HepG2 (cell line): Measurements from ENCODE around the gene TNFRSF6B. TPM values are rescaled to one million over a fixed set of nuclear protein-coding genes. Genes with fewer than 3 reads are reported as not detected.

Experiments used
- ATF4 ChIP-seq, 2 experiments: fragments of 450-650 bp in 1 of 2; sonication (generic) in 1 of 2; formaldehyde crosslinking; IDR thresholded peaks; 2 replicates each; pipeline versions ENCODE4 v1.5.0 to v1.8.0; 2020 to 2022; ENCODE audit warnings: mild to moderate bottlenecking in 1 of 2, missing genetic modification reagents in 1 of 2
- KAT8 ChIP-seq: IDR thresholded peaks from 2 replicates; pipeline ENCODE4 v1.6.1; 2016; ENCODE audit warnings: missing genetic modification reagents, missing compliant biosample characterization
- KMT2A ChIP-seq: sonication (generic); formaldehyde crosslinking; IDR thresholded peaks from 2 replicates; pipeline ENCODE4 v1.4.0; 2020; ENCODE audit warnings: missing genetic modification reagents
- RBAK ChIP-seq: sonication (generic); formaldehyde crosslinking; IDR thresholded peaks from 2 replicates; pipeline ENCODE4 v1.5.1; 2020; ENCODE audit warnings: mild to moderate bottlenecking, missing genetic modification reagents
- SATB2 ChIP-seq: sonication (generic); formaldehyde crosslinking; IDR thresholded peaks from 2 replicates; pipeline ENCODE4 v1.5.0; 2020; ENCODE audit warnings: missing genetic modification reagents
- ZNF124 ChIP-seq: sonication (generic); formaldehyde crosslinking; IDR thresholded peaks from 2 replicates; pipeline ENCODE4 v1.4.0; 2020; ENCODE audit warnings: missing genetic modification reagents
- ZNF263 ChIP-seq: sonication (generic); formaldehyde crosslinking; IDR thresholded peaks from 2 replicates; pipeline ENCODE4 v1.4.0; 2020; ENCODE audit warnings: missing genetic modification reagents
- ZNF605 ChIP-seq: sonication (generic); formaldehyde crosslinking; IDR thresholded peaks from 2 replicates; pipeline ENCODE4 v1.8.0; 2022; ENCODE audit warnings: mild to moderate bottlenecking, missing genetic modification reagents
- ZNF629 ChIP-seq: sonication (generic); formaldehyde crosslinking; conservative IDR thresholded peaks from 2 replicates; pipeline ENCODE4 v1.5.0; 2020; ENCODE audit warnings: missing genetic modification reagents
- ZNF660 ChIP-seq: sonication (generic); formaldehyde crosslinking; IDR thresholded peaks from 2 replicates; pipeline ENCODE4 v1.5.1; 2020; ENCODE audit warnings: mild to moderate bottlenecking, low read depth, missing genetic modification reagents, borderline replicate concordance
- polyA plus RNA-seq, 8 experiments: library from polyadenylated mRNA; depleted of rRNA in 3 of 8; stranded (reverse) in 7 of 8; unstranded in 1 of 8; fragments of >200 nt; fragmentation: Illumina TruSeq in 4 of 8; extraction: Trizol in 4 of 8; gene quantifications; 2 replicates each; pipeline versions ENCODE4 v1.2.1 to v1.2.3, GENCODE V29; 2011 to 2016; ENCODE audit warnings: low read depth in 4 of 8, missing spikeins in 1 of 8, mixed read lengths in 1 of 8; ENCODE audit not compliant: insufficient read depth in 1 of 8
- total RNA-seq, 5 experiments: library from RNA; depleted of rRNA; stranded (reverse); fragments of >200 nt; fragmentation: Illumina TruSeq; extraction: Trizol; gene quantifications; 2 replicates each; pipeline ENCODE4 v1.2.3, GENCODE V29; 2016; ENCODE audit warnings: low read depth in 1 of 5
- TF ChIP-seq, protein P1 (sequence below): sonication (generic); formaldehyde crosslinking; IDR thresholded peaks from 2 replicates; pipeline ENCODE4 v1.5.0; 2020; ENCODE audit warnings: mild to moderate bottlenecking, missing genetic modification reagents
- TF ChIP-seq, protein P2 (sequence below): sonication (generic); formaldehyde crosslinking; IDR thresholded peaks from 2 replicates; pipeline ENCODE4 v1.8.0; 2022; ENCODE audit warnings: mild to moderate bottlenecking, missing genetic modification reagents
- TF ChIP-seq, protein P3 (sequence below): IDR thresholded peaks from 2 replicates; pipeline ENCODE4 v1.6.1; 2016; ENCODE audit warnings: missing compliant biosample characterization, missing genetic modification reagents, borderline replicate concordance
- TF ChIP-seq, protein P4 (sequence below): sonication (generic); formaldehyde crosslinking; conservative IDR thresholded peaks from 2 replicates; pipeline ENCODE4 v1.4.0; 2020; ENCODE audit warnings: missing genetic modification reagents
- TF ChIP-seq, protein P5 (sequence below): sonication (generic); formaldehyde crosslinking; IDR thresholded peaks from 2 replicates; pipeline ENCODE4 v1.4.0; 2020; ENCODE audit warnings: mild to moderate bottlenecking, missing genetic modification reagents

The TNFRSF6B gene
- total and polyA plus RNA-seq, 2 of the 13 experiments (the other 11 are each of a cell fraction or from before 2014, with no cell fraction given) = 0.24 TPM; not detected in 1

DNA sequence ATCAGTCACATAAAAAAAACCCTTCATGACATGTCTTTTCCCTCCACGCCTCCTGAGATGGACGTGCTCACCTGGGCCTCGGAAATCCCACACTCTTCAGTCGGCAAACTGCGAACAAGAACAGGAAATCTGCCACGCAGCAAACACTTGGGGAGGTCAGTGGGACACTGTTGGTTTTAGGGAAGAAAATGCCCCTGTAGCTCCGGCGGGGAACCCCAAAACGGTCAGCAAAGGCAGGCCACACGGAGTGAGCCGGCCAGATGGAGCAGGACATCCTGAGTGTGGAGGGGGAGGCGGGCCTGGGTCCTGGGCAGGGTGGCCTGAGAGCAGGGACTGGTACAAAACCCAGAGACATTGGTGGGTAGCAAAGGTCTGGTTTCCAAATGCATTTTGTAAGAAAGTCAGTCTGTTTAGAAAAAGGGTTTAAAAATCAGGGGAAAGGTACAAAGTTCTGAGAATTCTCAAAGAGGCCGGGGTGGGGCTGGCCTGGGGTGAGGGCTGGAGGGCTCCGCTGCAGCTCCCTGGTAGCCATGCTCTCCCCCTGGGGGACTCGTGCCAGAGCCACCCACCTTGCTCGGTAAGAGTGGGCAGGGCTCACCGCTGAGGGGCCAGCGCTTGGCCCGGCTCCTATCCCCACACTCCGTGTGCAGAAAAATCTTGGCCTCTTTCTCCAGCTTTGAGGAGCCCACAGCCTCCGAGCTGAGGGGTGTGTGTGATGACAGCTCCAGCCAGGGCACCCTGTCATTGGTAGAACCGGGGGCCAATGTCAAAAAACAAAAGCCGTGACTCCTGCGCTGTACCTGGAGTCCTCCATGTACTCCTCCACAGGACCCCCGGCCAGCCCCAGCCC is 48.3 kb downstream of the TNFRSF6B start (continued):
- TF ChIP-seq, protein P1, sequence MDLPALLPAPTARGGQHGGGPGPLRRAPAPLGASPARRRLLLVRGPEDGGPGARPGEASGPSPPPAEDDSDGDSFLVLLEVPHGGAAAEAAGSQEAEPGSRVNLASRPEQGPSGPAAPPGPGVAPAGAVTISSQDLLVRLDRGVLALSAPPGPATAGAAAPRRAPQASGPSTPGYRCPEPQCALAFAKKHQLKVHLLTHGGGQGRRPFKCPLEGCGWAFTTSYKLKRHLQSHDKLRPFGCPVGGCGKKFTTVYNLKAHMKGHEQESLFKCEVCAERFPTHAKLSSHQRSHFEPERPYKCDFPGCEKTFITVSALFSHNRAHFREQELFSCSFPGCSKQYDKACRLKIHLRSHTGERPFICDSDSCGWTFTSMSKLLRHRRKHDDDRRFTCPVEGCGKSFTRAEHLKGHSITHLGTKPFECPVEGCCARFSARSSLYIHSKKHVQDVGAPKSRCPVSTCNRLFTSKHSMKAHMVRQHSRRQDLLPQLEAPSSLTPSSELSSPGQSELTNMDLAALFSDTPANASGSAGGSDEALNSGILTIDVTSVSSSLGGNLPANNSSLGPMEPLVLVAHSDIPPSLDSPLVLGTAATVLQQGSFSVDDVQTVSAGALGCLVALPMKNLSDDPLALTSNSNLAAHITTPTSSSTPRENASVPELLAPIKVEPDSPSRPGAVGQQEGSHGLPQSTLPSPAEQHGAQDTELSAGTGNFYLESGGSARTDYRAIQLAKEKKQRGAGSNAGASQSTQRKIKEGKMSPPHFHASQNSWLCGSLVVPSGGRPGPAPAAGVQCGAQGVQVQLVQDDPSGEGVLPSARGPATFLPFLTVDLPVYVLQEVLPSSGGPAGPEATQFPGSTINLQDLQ = no peak; the same call in 1 of the 2 replicates
- TF ChIP-seq KAT8 (CRISPR knock-in tag) = no peak
- TF ChIP-seq ZNF629 (CRISPR knock-in tag) = 0 out of 2 replicates have a peak, but pooled peaks have one; percentile 12
- no peak for TF ChIP-seq ATF4 (CRISPR knock-in tag; IDR thresholded peaks at IDR 0.05)
- TF ChIP-seq ZNF660 (CRISPR knock-in tag) = no peak
- no peak for TF ChIP-seq ZNF124 (CRISPR knock-in tag)
- TF ChIP-seq ZNF263 (CRISPR knock-in tag) = peak; percentile 85
- TF ChIP-seq, protein P2, sequence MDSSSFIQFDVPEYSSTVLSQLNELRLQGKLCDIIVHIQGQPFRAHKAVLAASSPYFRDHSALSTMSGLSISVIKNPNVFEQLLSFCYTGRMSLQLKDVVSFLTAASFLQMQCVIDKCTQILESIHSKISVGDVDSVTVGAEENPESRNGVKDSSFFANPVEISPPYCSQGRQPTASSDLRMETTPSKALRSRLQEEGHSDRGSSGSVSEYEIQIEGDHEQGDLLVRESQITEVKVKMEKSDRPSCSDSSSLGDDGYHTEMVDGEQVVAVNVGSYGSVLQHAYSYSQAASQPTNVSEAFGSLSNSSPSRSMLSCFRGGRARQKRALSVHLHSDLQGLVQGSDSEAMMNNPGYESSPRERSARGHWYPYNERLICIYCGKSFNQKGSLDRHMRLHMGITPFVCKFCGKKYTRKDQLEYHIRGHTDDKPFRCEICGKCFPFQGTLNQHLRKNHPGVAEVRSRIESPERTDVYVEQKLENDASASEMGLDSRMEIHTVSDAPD (CRISPR knock-in tag) = no peak
- TF ChIP-seq, protein P3, sequence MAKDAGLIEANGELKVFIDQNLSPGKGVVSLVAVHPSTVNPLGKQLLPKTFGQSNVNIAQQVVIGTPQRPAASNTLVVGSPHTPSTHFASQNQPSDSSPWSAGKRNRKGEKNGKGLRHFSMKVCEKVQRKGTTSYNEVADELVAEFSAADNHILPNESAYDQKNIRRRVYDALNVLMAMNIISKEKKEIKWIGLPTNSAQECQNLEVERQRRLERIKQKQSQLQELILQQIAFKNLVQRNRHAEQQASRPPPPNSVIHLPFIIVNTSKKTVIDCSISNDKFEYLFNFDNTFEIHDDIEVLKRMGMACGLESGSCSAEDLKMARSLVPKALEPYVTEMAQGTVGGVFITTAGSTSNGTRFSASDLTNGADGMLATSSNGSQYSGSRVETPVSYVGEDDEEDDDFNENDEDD (CRISPR knock-in tag) = no peak
- TF ChIP-seq, protein P4, sequence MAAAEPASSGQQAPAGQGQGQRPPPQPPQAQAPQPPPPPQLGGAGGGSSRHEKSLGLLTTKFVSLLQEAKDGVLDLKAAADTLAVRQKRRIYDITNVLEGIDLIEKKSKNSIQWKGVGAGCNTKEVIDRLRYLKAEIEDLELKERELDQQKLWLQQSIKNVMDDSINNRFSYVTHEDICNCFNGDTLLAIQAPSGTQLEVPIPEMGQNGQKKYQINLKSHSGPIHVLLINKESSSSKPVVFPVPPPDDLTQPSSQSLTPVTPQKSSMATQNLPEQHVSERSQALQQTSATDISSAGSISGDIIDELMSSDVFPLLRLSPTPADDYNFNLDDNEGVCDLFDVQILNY (CRISPR knock-in tag) = no peak
- peak; percentile 40; the same call in 1 of the 2 replicates for TF ChIP-seq KMT2A (CRISPR knock-in tag)
- no peak for TF ChIP-seq ZNF605 (CRISPR knock-in tag)
- TF ChIP-seq, protein P5, sequence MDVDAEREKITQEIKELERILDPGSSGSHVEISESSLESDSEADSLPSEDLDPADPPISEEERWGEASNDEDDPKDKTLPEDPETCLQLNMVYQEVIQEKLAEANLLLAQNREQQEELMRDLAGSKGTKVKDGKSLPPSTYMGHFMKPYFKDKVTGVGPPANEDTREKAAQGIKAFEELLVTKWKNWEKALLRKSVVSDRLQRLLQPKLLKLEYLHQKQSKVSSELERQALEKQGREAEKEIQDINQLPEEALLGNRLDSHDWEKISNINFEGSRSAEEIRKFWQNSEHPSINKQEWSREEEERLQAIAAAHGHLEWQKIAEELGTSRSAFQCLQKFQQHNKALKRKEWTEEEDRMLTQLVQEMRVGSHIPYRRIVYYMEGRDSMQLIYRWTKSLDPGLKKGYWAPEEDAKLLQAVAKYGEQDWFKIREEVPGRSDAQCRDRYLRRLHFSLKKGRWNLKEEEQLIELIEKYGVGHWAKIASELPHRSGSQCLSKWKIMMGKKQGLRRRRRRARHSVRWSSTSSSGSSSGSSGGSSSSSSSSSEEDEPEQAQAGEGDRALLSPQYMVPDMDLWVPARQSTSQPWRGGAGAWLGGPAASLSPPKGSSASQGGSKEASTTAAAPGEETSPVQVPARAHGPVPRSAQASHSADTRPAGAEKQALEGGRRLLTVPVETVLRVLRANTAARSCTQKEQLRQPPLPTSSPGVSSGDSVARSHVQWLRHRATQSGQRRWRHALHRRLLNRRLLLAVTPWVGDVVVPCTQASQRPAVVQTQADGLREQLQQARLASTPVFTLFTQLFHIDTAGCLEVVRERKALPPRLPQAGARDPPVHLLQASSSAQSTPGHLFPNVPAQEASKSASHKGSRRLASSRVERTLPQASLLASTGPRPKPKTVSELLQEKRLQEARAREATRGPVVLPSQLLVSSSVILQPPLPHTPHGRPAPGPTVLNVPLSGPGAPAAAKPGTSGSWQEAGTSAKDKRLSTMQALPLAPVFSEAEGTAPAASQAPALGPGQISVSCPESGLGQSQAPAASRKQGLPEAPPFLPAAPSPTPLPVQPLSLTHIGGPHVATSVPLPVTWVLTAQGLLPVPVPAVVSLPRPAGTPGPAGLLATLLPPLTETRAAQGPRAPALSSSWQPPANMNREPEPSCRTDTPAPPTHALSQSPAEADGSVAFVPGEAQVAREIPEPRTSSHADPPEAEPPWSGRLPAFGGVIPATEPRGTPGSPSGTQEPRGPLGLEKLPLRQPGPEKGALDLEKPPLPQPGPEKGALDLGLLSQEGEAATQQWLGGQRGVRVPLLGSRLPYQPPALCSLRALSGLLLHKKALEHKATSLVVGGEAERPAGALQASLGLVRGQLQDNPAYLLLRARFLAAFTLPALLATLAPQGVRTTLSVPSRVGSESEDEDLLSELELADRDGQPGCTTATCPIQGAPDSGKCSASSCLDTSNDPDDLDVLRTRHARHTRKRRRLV (CRISPR knock-in tag) = 0 out of 2 replicates have a peak, but pooled peaks have one; percentile 23
- no peak for TF ChIP-seq RBAK (CRISPR knock-in tag)
- TF ChIP-seq SATB2 (CRISPR knock-in tag) = no peak
